HepG2 (cell line): ENCODE data around the gene ASB8. TPM values are rescaled to one million over a fixed set of nuclear protein-coding genes. Genes with fewer than 3 reads are reported as not detected.

Experiments
- ELF1 ChIP-seq: sonication (generic); formaldehyde crosslinking; IDR thresholded peaks from 2 replicates; pipeline ENCODE4 v1.4.0; 2020; ENCODE audit warnings: missing genetic modification reagents
- FOSL1 ChIP-seq: sonication (generic); formaldehyde crosslinking; IDR thresholded peaks from 2 replicates; pipeline ENCODE4 v1.9.0; 2021; ENCODE audit warnings: missing genetic modification reagents, borderline replicate concordance
- JUND ChIP-seq: sonication (generic); formaldehyde crosslinking; IDR thresholded peaks from 2 replicates; pipeline ENCODE4 v1.8.0; 2022; ENCODE audit warnings: mild to moderate bottlenecking, missing genetic modification reagents
- LCORL ChIP-seq, 2 experiments: fragments of 450-650 bp in 1 of 2; sonication (generic) in 1 of 2; formaldehyde crosslinking in 1 of 2; IDR thresholded peaks; 2 replicates each; pipeline versions ENCODE4 v1.5.0 to v1.6.1; 2017 to 2020; ENCODE audit warnings: antibody characterized with exemption in 1 of 2, missing genetic modification reagents in 1 of 2
- MEF2D ChIP-seq: sonication (generic); formaldehyde crosslinking; IDR thresholded peaks from 2 replicates; pipeline ENCODE4 v1.5.1; 2020; ENCODE audit warnings: mild to moderate bottlenecking, missing genetic modification reagents
- NR2F6 ChIP-seq, 2 experiments: IDR thresholded peaks; 2 replicates each; pipeline ENCODE4 v1.6.1; 2016; ENCODE audit warnings: antibody characterized with exemption in 1 of 2, mild to moderate bottlenecking in 1 of 2
- SRF ChIP-seq: IDR thresholded peaks from 2 replicates; pipeline ENCODE4 v1.6.1; 2011; ENCODE audit warnings: mild to moderate bottlenecking, low read depth, low read length, moderate library complexity
- WIZ ChIP-seq: sonication (generic); formaldehyde crosslinking; IDR thresholded peaks from 2 replicates; pipeline ENCODE4 v1.5.1; 2020; ENCODE audit warnings: mild to moderate bottlenecking, missing genetic modification reagents
- ZNF333 ChIP-seq: sonication (generic); formaldehyde crosslinking; IDR thresholded peaks from 2 replicates; pipeline ENCODE4 v1.4.0; 2020; ENCODE audit warnings: mild to moderate bottlenecking, missing genetic modification reagents, borderline replicate concordance
- ZNF33A ChIP-seq: sonication (generic); formaldehyde crosslinking; IDR thresholded peaks from 2 replicates; pipeline ENCODE4 v1.5.1; 2020; ENCODE audit warnings: missing genetic modification reagents, mild to moderate bottlenecking, moderate library complexity, borderline replicate concordance
- ZNF343 ChIP-seq: sonication (generic); formaldehyde crosslinking; IDR thresholded peaks from 2 replicates; pipeline ENCODE4 v1.4.0; 2020; ENCODE audit warnings: mild to moderate bottlenecking, missing genetic modification reagents
- ZNF350 ChIP-seq: sonication (generic); formaldehyde crosslinking; IDR thresholded peaks from 2 replicates; pipeline ENCODE4 v1.4.0; 2020; ENCODE audit warnings: mild to moderate bottlenecking, low read depth, missing genetic modification reagents, borderline replicate concordance
- ZNF382 ChIP-seq: sonication (generic); formaldehyde crosslinking; IDR thresholded peaks from 2 replicates; pipeline ENCODE4 v1.5.0; 2020; ENCODE audit warnings: missing genetic modification reagents, mild to moderate bottlenecking, borderline replicate concordance
- ZNF572 ChIP-seq: sonication (generic); formaldehyde crosslinking; IDR thresholded peaks from 2 replicates; pipeline ENCODE4 v1.5.1; 2020; ENCODE audit warnings: mild to moderate bottlenecking, missing genetic modification reagents
- ZNF776 ChIP-seq: sonication (generic); formaldehyde crosslinking; IDR thresholded peaks from 2 replicates; pipeline ENCODE4 v1.4.0; 2020; ENCODE audit warnings: mild to moderate bottlenecking, missing genetic modification reagents
- ZSCAN20 ChIP-seq: sonication (generic); formaldehyde crosslinking; IDR thresholded peaks from 2 replicates; pipeline ENCODE4 v1.4.0; 2020; ENCODE audit warnings: missing genetic modification reagents, mild to moderate bottlenecking, borderline replicate concordance
- polyA plus RNA-seq, 8 experiments: library from polyadenylated mRNA; depleted of rRNA in 3 of 8; stranded (reverse) in 7 of 8; unstranded in 1 of 8; fragments of >200 nt; fragmentation: Illumina TruSeq in 4 of 8; extraction: Trizol in 4 of 8; gene quantifications; 2 replicates each; pipeline versions ENCODE4 v1.2.1 to v1.2.3, GENCODE V29; 2011 to 2016; ENCODE audit warnings: low read depth in 4 of 8, missing spikeins in 1 of 8, mixed read lengths in 1 of 8; ENCODE audit not compliant: insufficient read depth in 1 of 8
- total RNA-seq, 5 experiments: library from RNA; depleted of rRNA; stranded (reverse); fragments of >200 nt; fragmentation: Illumina TruSeq; extraction: Trizol; gene quantifications; 2 replicates each; pipeline ENCODE4 v1.2.3, GENCODE V29; 2016; ENCODE audit warnings: low read depth in 1 of 5
- TF ChIP-seq, protein P1 (sequence below): sonication (generic); formaldehyde crosslinking; IDR thresholded peaks from 2 replicates; pipeline ENCODE4 v1.5.0; 2020; ENCODE audit warnings: mild to moderate bottlenecking, missing genetic modification reagents
- TF ChIP-seq, protein P2 (sequence below): IDR thresholded peaks from 2 replicates; pipeline ENCODE4 v1.6.1; 2016; ENCODE audit warnings: low read depth
- TF ChIP-seq, protein P3 (sequence below): sonication (generic); formaldehyde crosslinking; IDR thresholded peaks from 2 replicates; pipeline ENCODE4 v1.9.0; 2021; ENCODE audit warnings: missing genetic modification reagents, borderline replicate concordance
- TF ChIP-seq, protein P4 (sequence below): sonication (generic); formaldehyde crosslinking; IDR thresholded peaks from 2 replicates; pipeline ENCODE4 v1.5.1; 2020; ENCODE audit warnings: mild to moderate bottlenecking, missing genetic modification reagents, moderate library complexity
- TF ChIP-seq, protein P5 (sequence below): sonication (generic); IDR thresholded peaks from 2 replicates; pipeline ENCODE4 v1.6.1; 2016; ENCODE audit warnings: low read depth, borderline replicate concordance

Gene ASB8
- total and polyA plus RNA-seq, 2 of the 13 experiments (the other 11 are each of a cell fraction or from before 2014, with no cell fraction given), result 14.0 to 15.5 TPM

DNA sequence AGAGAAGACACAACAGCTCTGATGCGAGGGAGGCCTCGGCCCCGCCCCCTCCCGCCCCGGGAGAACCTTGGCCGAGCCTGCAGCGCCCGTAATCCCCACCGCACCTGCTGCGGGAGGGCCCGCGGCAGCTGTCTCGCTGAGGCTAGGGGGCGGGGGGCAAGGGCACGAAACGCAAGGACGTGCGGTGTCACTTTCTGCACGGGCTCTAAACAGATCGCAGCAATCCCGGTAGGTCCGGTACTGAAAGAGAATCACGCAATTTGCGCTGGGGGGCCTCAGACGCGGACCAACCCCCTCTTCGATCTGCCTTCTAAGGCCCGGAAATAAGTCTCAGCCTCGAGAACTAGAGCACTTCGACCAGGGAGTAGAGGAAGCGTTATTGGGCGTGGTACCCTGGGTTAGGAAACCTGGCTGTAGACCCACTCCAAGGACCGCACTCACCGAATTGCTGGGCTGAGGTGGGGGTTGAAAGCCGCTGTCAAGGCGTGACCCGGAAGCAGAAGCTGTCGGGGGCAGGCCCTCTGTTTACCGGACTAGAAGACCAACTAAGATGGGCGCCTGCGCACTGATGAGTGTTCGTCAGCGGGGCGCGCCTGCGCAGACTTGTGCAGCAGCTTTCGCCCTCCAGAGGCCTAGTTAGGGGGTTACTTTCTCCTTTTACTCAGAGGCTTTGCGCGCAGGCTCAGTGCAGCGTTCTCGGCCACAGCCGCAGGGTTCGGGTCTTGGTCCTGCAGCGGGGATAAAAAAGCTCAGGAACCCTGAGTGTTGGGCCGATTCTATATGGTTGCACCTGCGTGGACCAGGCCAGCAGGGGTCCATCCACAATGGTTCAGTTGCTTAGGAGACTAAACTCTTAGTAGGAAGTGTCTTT, at the start of gene ASB8 (continued):
- TF ChIP-seq ZNF776 (CRISPR knock-in tag) (no peak), MEF2D (CRISPR knock-in tag) (peak; percentile 87), ZNF333 (no peak), ELF1 (CRISPR knock-in tag) (peak; percentile 87), LCORL (IDR thresholded peaks at IDR 0.05) (no peak), LCORL (CRISPR knock-in tag; IDR thresholded peaks at IDR 0.05) (no peak), JUND (no peak), SRF (no peak), ZNF382 (CRISPR knock-in tag) (no peak), FOSL1 (CRISPR knock-in tag) (no peak), ZSCAN20 (no peak), WIZ (CRISPR knock-in tag) (no peak), ZNF572 (peak; percentile 98; the same call in 1 of the 2 replicates), ZNF350 (peak; percentile 53; the same call in 1 of the 2 replicates), ZNF343 (CRISPR knock-in tag) (no peak; the same call in 1 of the 2 replicates), ZNF33A (CRISPR knock-in tag) (no peak), NR2F6 (IDR thresholded peaks at IDR 0.05) (0 out of 2 replicates have a peak, but pooled peaks have one; percentile 9), NR2F6 (CRISPR knock-in tag; IDR thresholded peaks at IDR 0.05) (no peak; the same call in 1 of the 2 replicates)
- TF ChIP-seq, protein P1, sequence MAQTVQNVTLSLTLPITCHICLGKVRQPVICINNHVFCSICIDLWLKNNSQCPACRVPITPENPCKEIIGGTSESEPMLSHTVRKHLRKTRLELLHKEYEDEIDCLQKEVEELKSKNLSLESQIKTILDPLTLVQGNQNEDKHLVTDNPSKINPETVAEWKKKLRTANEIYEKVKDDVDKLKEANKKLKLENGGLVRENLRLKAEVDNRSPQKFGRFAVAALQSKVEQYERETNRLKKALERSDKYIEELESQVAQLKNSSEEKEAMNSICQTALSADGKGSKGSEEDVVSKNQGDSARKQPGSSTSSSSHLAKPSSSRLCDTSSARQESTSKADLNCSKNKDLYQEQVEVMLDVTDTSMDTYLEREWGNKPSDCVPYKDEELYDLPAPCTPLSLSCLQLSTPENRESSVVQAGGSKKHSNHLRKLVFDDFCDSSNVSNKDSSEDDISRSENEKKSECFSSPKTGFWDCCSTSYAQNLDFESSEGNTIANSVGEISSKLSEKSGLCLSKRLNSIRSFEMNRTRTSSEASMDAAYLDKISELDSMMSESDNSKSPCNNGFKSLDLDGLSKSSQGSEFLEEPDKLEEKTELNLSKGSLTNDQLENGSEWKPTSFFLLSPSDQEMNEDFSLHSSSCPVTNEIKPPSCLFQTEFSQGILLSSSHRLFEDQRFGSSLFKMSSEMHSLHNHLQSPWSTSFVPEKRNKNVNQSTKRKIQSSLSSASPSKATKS (CRISPR knock-in tag), result no peak
- TF ChIP-seq, protein P2, sequence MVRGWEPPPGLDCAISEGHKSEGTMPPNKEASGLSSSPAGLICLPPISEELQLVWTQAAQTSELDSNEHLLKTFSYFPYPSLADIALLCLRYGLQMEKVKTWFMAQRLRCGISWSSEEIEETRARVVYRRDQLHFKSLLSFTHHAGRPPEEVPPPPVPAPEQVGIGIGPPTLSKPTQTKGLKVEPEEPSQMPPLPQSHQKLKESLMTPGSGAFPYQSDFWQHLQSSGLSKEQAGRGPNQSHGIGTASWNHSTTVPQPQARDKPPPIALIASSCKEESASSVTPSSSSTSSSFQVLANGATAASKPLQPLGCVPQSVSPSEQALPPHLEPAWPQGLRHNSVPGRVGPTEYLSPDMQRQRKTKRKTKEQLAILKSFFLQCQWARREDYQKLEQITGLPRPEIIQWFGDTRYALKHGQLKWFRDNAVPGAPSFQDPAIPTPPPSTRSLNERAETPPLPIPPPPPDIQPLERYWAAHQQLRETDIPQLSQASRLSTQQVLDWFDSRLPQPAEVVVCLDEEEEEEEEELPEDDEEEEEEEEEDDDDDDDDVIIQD, result peak; percentile 51
- TF ChIP-seq, protein P3, sequence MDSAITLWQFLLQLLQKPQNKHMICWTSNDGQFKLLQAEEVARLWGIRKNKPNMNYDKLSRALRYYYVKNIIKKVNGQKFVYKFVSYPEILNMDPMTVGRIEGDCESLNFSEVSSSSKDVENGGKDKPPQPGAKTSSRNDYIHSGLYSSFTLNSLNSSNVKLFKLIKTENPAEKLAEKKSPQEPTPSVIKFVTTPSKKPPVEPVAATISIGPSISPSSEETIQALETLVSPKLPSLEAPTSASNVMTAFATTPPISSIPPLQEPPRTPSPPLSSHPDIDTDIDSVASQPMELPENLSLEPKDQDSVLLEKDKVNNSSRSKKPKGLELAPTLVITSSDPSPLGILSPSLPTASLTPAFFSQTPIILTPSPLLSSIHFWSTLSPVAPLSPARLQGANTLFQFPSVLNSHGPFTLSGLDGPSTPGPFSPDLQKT (CRISPR knock-in tag), result no peak
- TF ChIP-seq, protein P4, sequence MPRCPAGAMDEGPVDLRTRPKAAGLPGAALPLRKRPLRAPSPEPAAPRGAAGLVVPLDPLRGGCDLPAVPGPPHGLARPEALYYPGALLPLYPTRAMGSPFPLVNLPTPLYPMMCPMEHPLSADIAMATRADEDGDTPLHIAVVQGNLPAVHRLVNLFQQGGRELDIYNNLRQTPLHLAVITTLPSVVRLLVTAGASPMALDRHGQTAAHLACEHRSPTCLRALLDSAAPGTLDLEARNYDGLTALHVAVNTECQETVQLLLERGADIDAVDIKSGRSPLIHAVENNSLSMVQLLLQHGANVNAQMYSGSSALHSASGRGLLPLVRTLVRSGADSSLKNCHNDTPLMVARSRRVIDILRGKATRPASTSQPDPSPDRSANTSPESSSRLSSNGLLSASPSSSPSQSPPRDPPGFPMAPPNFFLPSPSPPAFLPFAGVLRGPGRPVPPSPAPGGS (CRISPR knock-in tag), result peak; percentile 58; the same call in 1 of the 2 replicates
- TF ChIP-seq, protein P5, sequence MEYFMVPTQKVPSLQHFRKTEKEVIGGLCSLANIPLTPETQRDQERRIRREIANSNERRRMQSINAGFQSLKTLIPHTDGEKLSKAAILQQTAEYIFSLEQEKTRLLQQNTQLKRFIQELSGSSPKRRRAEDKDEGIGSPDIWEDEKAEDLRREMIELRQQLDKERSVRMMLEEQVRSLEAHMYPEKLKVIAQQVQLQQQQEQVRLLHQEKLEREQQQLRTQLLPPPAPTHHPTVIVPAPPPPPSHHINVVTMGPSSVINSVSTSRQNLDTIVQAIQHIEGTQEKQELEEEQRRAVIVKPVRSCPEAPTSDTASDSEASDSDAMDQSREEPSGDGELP, result 0 out of 2 replicates have a peak, but pooled peaks have one; percentile 1
